ENCODE measurements around the gene UHRF2. TPM values are rescaled to one million over a fixed set of nuclear protein-coding genes. Genes with fewer than 3 reads are reported as not detected.
A peak's percentile ranks its signal among the peaks of the same experiment; 100 is the strongest.

Gene UHRF2
- total and polyA plus RNA-seq, 2 of the 13 experiments (the other 11 are each of a cell fraction or from before 2014, with no cell fraction given) = 42.1 to 44.2 TPM

- TF ChIP-seq ZNF10 (CRISPR knock-in tag; IDR thresholded peaks at IDR 0.05; ENCODE audit: borderline replicate concordance, low read depth) (no peak), ZNF619 (CRISPR knock-in tag; IDR thresholded peaks at IDR 0.05) (no peak), ZSCAN22 (CRISPR knock-in tag; IDR thresholded peaks at IDR 0.05) (no peak), ZNF546 (CRISPR knock-in tag; conservative IDR thresholded peaks at IDR 0.05) (no peak), HNRNPL (IDR thresholded peaks at IDR 0.05; ENCODE audit: low read depth, low read length) (no peak), NFKBIZ (CRISPR knock-in tag; IDR thresholded peaks at IDR 0.05) (no peak), DBP (CRISPR knock-in tag; IDR thresholded peaks at IDR 0.05; ENCODE audit: not compliant biosample characterization) (peak; percentile 77), SRY (CRISPR knock-in tag; IDR thresholded peaks at IDR 0.05) (no peak), ZKSCAN1 (IDR thresholded peaks at IDR 0.05; ENCODE audit: low read length) (no peak), GABPB1 (CRISPR knock-in tag; IDR thresholded peaks at IDR 0.05) (peak; percentile 77), NFE2L1 (CRISPR knock-in tag; IDR thresholded peaks at IDR 0.05; ENCODE audit: borderline replicate concordance) (no peak), JUN (CRISPR knock-in tag; IDR thresholded peaks at IDR 0.05) (no peak), HOMEZ (CRISPR knock-in tag; IDR thresholded peaks at IDR 0.05; ENCODE audit: low read depth) (peak; percentile 79; the same call in 1 of the 2 replicates), DMAP1 (CRISPR knock-in tag; IDR thresholded peaks at IDR 0.05) (peak; percentile 72; the same call in 1 of the 2 replicates), NR0B2 (CRISPR knock-in tag; IDR thresholded peaks at IDR 0.05) (peak; percentile 37; the same call in 1 of the 2 replicates), KDM6A (CRISPR knock-in tag; IDR thresholded peaks at IDR 0.05; ENCODE audit: low read depth) (no peak), ZNF883 (CRISPR knock-in tag; IDR thresholded peaks at IDR 0.05; ENCODE audit: not compliant biosample characterization) (peak; percentile 55), CENPBD1 (CRISPR knock-in tag; IDR thresholded peaks at IDR 0.05; ENCODE audit: borderline replicate concordance, low read depth) (no peak), SNAPC4 (CRISPR knock-in tag; IDR thresholded peaks at IDR 0.05) (no peak), ZNF235 (CRISPR knock-in tag; IDR thresholded peaks at IDR 0.05; ENCODE audit: borderline replicate concordance) (no peak)
These were observed at the start of gene UHRF2 (continued) for GRCh38 chr9:6412487-6413364.
